ENCODE data around the gene KLHL42.

The KLHL42 gene

DNA sequence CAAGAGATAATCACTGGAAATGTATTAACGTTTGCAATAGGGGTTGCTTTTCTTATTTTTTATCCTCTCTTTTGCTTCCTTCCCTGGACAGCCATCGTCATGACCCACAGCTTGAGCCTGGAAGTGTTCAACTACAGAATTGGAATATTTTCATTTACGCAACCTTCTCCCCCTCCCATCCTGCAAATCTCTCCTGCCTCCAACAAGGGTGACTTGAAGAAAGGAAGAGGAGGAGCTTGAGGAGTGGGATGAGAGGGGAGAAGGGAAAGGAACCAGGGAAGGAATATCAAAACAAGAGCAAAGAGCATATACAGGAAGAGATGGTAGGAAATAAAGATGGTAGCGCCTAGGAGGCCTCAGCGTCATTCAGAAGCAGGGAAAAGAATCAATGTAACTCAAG is 1.6 kb downstream of the KLHL42 start:
- no peak for DNase-seq

- DNase-seq, result no peak
Measured at GRCh38 chr12:27782481-27782880, 2.4 kb downstream of the KLHL42 start.

GRCh38 chr12:27785882-27786570 is 6.0 kb downstream of the KLHL42 start:
- no peak for DNase-seq

GRCh38 chr12:27787559-27787958 is 7.5 kb downstream of the KLHL42 start:
- DNase-seq, result no peak

- no peak for DNase-seq
Measured at GRCh38 chr12:27790179-27790578, 10.1 kb downstream of the KLHL42 start.

GRCh38 chr12:27794818-27795584 is 15.0 kb downstream of the KLHL42 start:
- no peak for DNase-seq

DNA sequence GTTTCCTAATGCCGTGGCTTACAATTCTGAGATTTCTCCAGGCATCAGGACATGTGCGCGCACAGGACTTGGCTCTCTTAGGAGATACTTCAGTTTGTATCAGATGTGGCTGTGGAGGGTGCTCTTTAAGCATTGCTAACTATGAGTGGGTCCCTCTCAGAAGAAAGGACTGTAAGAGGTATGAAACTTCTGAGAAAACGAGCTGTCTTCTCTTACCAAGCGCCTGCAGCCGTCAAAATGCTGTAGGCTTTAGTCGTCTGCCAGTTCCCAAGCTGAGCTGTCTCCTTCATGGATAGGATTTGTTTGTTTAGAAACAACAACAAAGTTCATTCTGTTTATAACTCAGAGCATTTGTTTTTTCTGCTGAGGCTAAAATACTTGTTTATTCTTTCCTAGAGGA is 16.1 kb downstream of the KLHL42 start:
- no peak for DNase-seq

DNA sequence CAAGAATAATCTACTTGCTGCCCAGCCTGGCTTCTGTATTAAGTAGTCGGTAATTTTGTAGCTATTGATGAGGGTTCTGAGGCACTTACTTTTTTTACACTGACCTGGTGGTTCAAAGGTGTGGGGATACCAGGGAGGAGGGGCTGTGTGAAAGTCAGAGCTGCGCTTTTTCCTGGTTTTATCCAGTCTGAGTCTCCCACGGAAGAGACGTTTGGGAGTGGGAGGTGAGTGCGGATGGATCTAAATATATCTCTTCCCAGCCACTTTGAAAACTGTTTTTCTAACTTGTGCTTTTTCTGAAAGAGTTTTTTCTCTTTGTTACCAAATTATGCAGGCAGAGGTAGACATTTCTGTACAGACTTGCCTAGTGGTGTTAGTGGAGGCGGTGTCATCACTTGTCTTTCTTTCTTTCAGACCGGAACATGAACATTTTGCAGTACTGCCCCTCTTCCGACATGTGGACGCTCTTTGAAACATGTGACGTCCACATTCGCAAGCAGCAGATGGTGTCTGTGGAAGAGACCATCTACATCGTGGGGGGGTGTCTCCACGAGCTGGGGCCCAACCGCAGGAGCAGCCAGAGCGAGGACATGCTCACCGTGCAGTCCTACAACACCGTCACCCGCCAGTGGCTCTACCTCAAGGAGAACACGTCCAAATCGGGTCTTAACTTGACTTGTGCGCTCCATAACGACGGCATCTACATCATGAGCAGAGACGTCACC is 17.4 kb downstream of the KLHL42 start:
- no peak for DNase-seq

GRCh38 chr12:27800819-27801218 is 20.8 kb downstream of the KLHL42 start:
- DNase-seq, result no peak

GRCh38 chr12:27801630-27802029 is 21.6 kb downstream of the KLHL42 start:
- DNase-seq, result no peak

GRCh38 chr12:27802511-27802910 is 22.5 kb downstream of the KLHL42 start:
- no peak for DNase-seq

DNA sequence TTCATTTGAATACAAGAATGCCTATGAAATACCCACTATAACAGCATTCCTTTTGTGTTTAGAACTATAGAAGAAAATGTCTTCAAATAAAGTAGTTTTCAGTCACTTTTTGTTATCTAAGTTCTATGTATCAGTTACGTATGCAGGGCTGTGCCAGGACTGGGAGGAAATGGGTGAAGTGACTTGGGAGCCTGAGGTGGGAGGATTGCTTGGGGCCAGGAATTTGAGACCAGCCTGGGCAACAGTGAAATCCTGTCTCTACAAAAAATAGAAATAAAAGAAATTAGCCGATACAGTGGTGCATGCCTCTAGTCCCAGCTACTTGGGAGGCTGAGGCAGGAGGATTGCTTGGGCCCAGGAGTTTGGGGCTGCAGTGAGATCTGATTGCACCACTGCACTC is 22.9 kb downstream of the KLHL42 start:
- no peak for DNase-seq

GRCh38 chr12:27805238-27805637 is 25.2 kb downstream of the KLHL42 start:
- no peak for DNase-seq

GRCh38 chr12:27806259-27806658 is 26.2 kb downstream of the KLHL42 start:
- no peak for DNase-seq

GRCh38 chr12:27807063-27807703 is 27.1 kb downstream of the KLHL42 start:
- no peak for DNase-seq

- DNase-seq, result no peak
Measured at GRCh38 chr12:27808841-27809240, 28.8 kb downstream of the KLHL42 start.

- DNase-seq, result no peak
Measured at GRCh38 chr12:27810756-27811155, 30.7 kb downstream of the KLHL42 start.

GRCh38 chr12:27812502-27812901 is 32.5 kb downstream of the KLHL42 start:
- no peak for DNase-seq

DNA sequence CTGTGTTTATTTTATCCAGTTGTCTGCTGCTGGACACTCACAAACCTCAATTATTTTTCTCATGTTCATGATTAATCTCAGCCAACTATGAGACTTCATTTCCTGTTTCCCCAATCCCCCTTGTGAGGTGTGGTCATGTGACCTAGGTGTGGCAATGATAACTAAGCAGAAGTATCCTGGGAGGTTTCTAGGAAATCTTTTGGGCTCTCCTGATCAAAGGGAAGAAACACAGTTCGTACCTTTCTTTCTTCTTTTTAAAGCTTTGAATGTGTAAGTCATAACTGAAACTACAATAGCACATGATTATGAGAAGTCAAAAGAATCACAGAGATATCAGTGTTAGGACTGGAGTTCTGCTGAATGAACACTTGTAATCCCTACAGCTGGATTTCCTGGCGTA is 34.4 kb downstream of the KLHL42 start:
- DNase-seq, result no peak

DNA sequence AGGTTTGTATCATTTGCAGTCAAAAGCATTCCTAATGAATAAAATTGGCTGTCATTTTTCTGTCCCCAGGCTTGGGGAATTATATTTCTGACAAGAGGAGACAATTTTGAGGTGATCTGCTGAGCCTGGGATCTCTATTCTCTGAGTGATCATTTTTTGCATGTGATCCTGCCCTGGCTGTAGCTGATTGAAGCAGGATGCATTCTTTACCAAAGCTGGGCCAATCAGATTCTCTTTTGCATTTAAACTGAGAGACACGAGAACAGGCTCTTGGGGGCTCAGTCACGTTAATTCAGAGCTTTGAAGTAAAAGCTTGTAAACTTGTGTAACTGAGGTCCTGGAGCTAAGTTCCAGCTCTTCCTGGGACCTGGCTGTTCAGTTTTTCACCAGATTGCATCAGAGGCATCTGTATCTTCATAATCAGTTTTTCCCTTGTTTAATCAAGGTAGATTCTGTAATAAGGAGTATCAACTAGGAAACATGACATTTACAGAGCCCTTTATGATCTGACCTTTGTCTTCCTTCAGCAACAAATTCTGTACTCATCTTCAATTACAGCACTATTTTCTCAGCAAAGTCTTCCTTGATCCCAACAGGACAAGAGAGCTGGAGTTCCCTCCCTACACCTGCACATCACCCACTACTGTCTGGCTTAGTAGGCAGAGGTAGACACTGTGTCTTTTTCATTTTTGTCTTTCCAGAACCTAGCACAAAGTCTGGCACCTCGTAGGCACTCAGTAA is 35.0 kb downstream of the KLHL42 start:
- DNase-seq, result peak in 1 of 2 experiments; percentile 29

DNA sequence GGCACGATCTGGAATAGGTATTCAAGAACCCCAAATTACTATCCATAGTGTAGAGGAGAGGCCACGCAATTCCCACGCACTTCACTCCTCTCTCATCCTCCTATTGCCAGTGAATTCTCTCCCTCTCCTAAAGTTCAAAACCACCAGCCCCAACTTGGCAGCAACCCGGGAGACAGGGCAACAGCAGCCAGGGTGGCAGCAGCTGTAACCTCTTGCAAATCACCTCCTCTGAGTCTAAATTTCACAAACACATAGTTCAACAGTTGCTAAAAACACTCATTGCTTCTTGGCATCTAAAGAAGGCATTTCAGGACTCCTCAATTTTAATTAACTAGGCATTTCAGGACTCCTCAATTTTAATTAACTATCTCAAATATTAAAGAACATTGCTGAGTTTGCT is 37.7 kb downstream of the KLHL42 start:
- DNase-seq, result no peak

DNA sequence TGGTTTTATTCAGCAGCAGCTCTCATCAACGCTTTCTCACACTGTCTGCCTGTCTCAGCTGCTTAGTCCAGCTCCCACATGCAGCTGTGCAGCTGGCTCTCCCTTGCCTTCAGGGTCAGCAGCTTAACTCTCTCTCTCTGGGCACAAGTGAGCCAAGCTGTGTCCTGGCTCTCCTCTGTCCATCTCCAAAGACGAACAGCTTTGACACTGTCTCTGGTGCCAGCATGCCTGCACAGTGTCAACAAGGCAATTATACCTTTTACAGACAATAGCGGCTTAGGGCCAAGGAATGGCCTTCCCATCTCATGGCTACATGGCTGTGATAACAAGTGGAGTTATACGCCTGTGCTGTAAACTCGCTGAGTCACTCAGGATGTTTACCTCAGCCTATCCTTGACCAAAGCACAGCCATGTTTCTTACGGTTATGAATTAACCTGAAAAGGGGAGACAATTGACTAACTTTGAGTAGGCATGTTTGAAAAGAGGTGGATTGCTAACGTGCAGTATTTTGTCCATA is 38.4 kb downstream of the KLHL42 start:
- no peak for DNase-seq

Data from NCI-H1930 (cell line).